ENCODE data around the gene KDM4C. TPM values are rescaled to one million over a fixed set of nuclear protein-coding genes. Genes with fewer than 3 reads are reported as not detected.

The KDM4C gene
- total and polyA plus RNA-seq, 2 of the 13 experiments (the other 11 are each of a cell fraction or from before 2014, with no cell fraction given) = 19.4 to 23.6 TPM

GRCh38 chr9:7148243-7148765 lies 390.5 kb downstream of the KDM4C start (continued):
- TF ChIP-seq HNF1A (IDR thresholded peaks at IDR 0.05; ENCODE audit: low read depth) (no peak), HNF1A (CRISPR knock-in tag; IDR thresholded peaks at IDR 0.05; ENCODE audit: borderline replicate concordance) (no peak), ZNF335 (CRISPR knock-in tag; IDR thresholded peaks at IDR 0.05) (no peak), HMG20B (CRISPR knock-in tag; conservative IDR thresholded peaks at IDR 0.05) (no peak), TAF1 (CRISPR knock-in tag; IDR thresholded peaks at IDR 0.05) (no peak), DMTF1 (CRISPR knock-in tag; IDR thresholded peaks at IDR 0.05) (no peak), YEATS2 (CRISPR knock-in tag; IDR thresholded peaks at IDR 0.05; ENCODE audit: borderline replicate concordance) (no peak)
- TF ChIP-seq, protein P1, sequence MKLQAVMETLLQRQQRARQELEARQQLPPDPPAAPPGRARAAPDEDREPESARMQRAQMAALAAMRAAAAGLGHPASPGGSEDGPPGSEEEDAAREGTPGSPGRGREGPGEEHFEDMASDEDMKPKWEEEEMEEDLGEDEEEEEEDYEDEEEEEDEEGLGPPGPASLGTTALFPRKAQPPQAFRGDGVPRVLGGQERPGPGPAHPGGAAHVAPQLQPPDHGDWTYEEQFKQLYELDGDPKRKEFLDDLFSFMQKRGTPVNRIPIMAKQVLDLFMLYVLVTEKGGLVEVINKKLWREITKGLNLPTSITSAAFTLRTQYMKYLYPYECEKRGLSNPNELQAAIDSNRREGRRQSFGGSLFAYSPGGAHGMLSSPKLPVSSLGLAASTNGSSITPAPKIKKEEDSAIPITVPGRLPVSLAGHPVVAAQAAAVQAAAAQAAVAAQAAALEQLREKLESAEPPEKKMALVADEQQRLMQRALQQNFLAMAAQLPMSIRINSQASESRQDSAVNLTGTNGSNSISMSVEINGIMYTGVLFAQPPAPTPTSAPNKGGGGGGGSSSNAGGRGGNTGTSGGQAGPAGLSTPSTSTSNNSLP (IDR thresholded peaks at IDR 0.05; ENCODE audit: low read depth, low read length) = no peak
- TF ChIP-seq, protein P2, sequence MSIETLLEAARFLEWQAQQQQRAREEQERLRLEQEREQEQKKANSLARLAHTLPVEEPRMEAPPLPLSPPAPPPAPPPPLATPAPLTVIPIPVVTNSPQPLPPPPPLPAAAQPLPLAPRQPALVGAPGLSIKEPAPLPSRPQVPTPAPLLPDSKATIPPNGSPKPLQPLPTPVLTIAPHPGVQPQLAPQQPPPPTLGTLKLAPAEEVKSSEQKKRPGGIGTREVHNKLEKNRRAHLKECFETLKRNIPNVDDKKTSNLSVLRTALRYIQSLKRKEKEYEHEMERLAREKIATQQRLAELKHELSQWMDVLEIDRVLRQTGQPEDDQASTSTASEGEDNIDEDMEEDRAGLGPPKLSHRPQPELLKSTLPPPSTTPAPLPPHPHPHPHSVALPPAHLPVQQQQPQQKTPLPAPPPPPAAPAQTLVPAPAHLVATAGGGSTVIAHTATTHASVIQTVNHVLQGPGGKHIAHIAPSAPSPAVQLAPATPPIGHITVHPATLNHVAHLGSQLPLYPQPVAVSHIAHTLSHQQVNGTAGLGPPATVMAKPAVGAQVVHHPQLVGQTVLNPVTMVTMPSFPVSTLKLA (IDR thresholded peaks at IDR 0.05) = no peak
